Lung (tissue), 12 donors: ENCODE measurements around the gene NLRP1. TPM values are rescaled to one million over a fixed set of nuclear protein-coding genes. Genes with fewer than 3 reads are reported as not detected.

Source experiments
- ATAC-seq: fragments of 200-7000 bp; cut with Tn5 transposase; one replicate; pipeline ENCODE4 v1.9.1; 2020; ENCODE audit warnings: moderate number of reproducible peaks; ENCODE audit not compliant: insufficient read depth, low FRiP score
- DNase-seq, 3 donors: peaks; one replicate each; pipeline ENCODE4 v3.0.0-alpha.2; 2013 to 2017
- H3K27ac ChIP-seq, 2 donors: one replicate each; pipeline ENCODE4 v1.5.1; 2013; ENCODE audit warnings: mild to moderate bottlenecking in 2 of 2, moderate library complexity in 2 of 2, control low read depth in 1 of 2, inconsistent platforms in 1 of 2, low read depth in 1 of 2, low read length in 1 of 2
- H3K27me3 ChIP-seq, 3 donors: one replicate each; pipeline ENCODE4 v1.5.1; 2013; ENCODE audit warnings: low read length in 2 of 3; ENCODE audit not compliant: control insufficient read depth in 3 of 3, insufficient read depth in 3 of 3
- H3K36me3 ChIP-seq, 4 donors: one replicate each; pipeline ENCODE4 v1.5.1; 2013; ENCODE audit warnings: low read length in 4 of 4, mild to moderate bottlenecking in 1 of 4, moderate library complexity in 1 of 4; ENCODE audit not compliant: control insufficient read depth in 4 of 4, insufficient read depth in 4 of 4
- H3K4me1 ChIP-seq, 5 donors: one replicate each; pipeline ENCODE4 v1.5.1; 2013; ENCODE audit warnings: low read length in 5 of 5, mild to moderate bottlenecking in 2 of 5, moderate library complexity in 1 of 5; ENCODE audit not compliant: control insufficient read depth in 5 of 5, insufficient read depth in 5 of 5
- H3K4me3 ChIP-seq: one replicate; pipeline ENCODE4 v1.5.1; 2013; ENCODE audit warnings: mild to moderate bottlenecking, control low read depth, moderate library complexity
- H3K9ac ChIP-seq, 2 donors: one replicate each; pipeline ENCODE4 v1.5.1; 2013; ENCODE audit warnings: low read length in 2 of 2, control low read depth in 1 of 2; ENCODE audit not compliant: insufficient read depth in 1 of 2
- H3K9me3 ChIP-seq, 4 donors: one replicate each; pipeline ENCODE4 v1.5.1; 2013; ENCODE audit warnings: low read length in 3 of 4, mild to moderate bottlenecking in 1 of 4, moderate library complexity in 1 of 4; ENCODE audit not compliant: control insufficient read depth in 4 of 4, insufficient read depth in 3 of 4
- CTCF ChIP-seq: IDR thresholded peaks from 2 replicates; pipeline ENCODE4 v1.5.1; 2012; ENCODE audit warnings: mild to moderate bottlenecking; ENCODE audit errors: control extremely low read depth, extremely low read depth
- WGBS, 2 donors: extraction: QIAGEN DNeasy Blood & Tissue Kit; methylation state at CpG; one replicate each; pipeline ENCODE4 v1.1.7; 2013; 5-methylcytosine and 5-hydroxymethylcytosine counted together
- polyA plus RNA-seq, 2 donors: library from polyadenylated mRNA; stranded (reverse); fragments of 200-250 nt; gene quantifications; one replicate each; pipeline ENCODE4 v1.2.1, GENCODE V29; 2013
- total RNA-seq, 2 donors: library from RNA; depleted of rRNA in 1 of 2; stranded (reverse); fragments of >200 nt in 1 of 2; gene quantifications; one replicate each; pipeline ENCODE4 v1.2.1, GENCODE V29; 2014 to 2021
- donor health status: control.
- donor health status: control.
- donor health status: Bipolar disorder and iron deficiency.
- donor health status: healthy.
- donor health status: DM: yes; HTN: yes; CAD: no.

Gene NLRP1
- total and polyA plus RNA-seq, 4 donors: 14.5 to 33.1 (median 25.2) TPM

GRCh38 chr17:5565808-5566207 is 18.5 kb downstream of the NLRP1 start:
- Histone ChIP-seq H3K9ac (no peak overlapping the region), H3K9me3 (no peaks in the 10 kb centered on the region), H3K4me3 (no peak overlapping the region), H3K27ac (no peak overlapping the region), H3K36me3 (peaks cover 0 to 2% (median 0%) of the 10 kb centered on the region in 4 donors), H3K27me3 (no peaks in the 10 kb centered on the region), H3K4me1 (no peaks in the 10 kb centered on the region)
- 88 to 94% methylated on average over 2 of the region's 2 CpGs for WGBS, 2 donors
- ATAC-seq (no peak), DNase-seq (no peak)
- TF ChIP-seq CTCF: no peak

- H3K4me1 ChIP-seq: no peaks in the 10 kb centered on the region
- WGBS, 2 donors: 85 to 86% methylated on average over 2 of the region's 2 CpGs
- no peak overlapping the region for H3K9ac ChIP-seq
- H3K4me3 ChIP-seq: no peak overlapping the region
- no peak for DNase-seq
- no peak for ATAC-seq
- peaks cover 0 to 11% (median 0%) of the 10 kb centered on the region in 4 donors for H3K36me3 ChIP-seq
- no peaks in the 10 kb centered on the region for H3K27me3 ChIP-seq
- no peak for TF ChIP-seq CTCF
- H3K27ac ChIP-seq: no peak overlapping the region
- no peaks in the 10 kb centered on the region for H3K9me3 ChIP-seq
These were observed 20.9 kb downstream of the NLRP1 start for GRCh38 chr17:5563456-5563855.

GRCh38 chr17:5562661-5563360 is 21.5 kb downstream of the NLRP1 start:
- H3K9ac ChIP-seq: no peak overlapping the region
- H3K4me1 ChIP-seq: no peaks in the 10 kb centered on the region
- no peaks in the 10 kb centered on the region for H3K27me3 ChIP-seq
- H3K27ac ChIP-seq: no peak overlapping the region
- H3K4me3 ChIP-seq: no peak overlapping the region
- H3K9me3 ChIP-seq: no peaks in the 10 kb centered on the region
- 87 to 93% methylated on average over 6 of the region's 6 CpGs for WGBS, 2 donors
- DNase-seq (no peak), ATAC-seq (no peak)
- TF ChIP-seq CTCF: no peak
- H3K36me3 ChIP-seq: peaks cover 0 to 14% (median 0%) of the 10 kb centered on the region in 4 donors
